HG03565 (cell line): Measurements from ENCODE around the gene FRRS1L.
"Not testable (repeated sequence)": the region's sequence is repeated elsewhere in the genome, so short reads cannot be mapped to it uniquely, and the experiment has no call there.

Experiments used
- ATAC-seq: cut with Tn5 transposase; IDR thresholded peaks from one replicate; pipeline ENCODE4 v1.9.1; 2021; ENCODE audit warnings: mild to moderate bottlenecking, moderate library complexity; ENCODE audit not compliant: unreplicated experiment

FRRS1L gene

DNA sequence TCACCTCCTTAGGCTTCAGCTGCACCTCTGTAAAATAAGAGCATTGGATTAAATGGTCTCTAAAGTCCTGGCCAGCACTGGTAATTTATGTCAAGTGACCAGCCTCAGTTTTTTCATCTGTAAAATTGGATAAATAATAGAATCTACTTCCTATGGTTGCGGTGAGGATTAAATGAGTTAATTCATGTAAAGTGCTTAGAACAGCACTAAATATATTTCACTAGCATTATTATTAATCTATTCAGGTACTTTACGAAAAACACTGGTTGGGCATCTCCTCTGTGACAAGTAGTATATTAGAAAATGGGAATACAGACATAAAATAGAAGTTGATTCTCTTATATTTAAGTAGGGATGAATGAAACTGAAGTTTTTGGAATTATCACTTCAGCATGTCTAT, 33.5 kb downstream of the FRRS1L start:
- ATAC-seq, result no peak

GRCh38 chr9:109132567-109133021, 34.5 kb downstream of the FRRS1L start:
- ATAC-seq, result no peak

GRCh38 chr9:109129470-109130197, 37.4 kb downstream of the FRRS1L start:
- no peak for ATAC-seq

DNA sequence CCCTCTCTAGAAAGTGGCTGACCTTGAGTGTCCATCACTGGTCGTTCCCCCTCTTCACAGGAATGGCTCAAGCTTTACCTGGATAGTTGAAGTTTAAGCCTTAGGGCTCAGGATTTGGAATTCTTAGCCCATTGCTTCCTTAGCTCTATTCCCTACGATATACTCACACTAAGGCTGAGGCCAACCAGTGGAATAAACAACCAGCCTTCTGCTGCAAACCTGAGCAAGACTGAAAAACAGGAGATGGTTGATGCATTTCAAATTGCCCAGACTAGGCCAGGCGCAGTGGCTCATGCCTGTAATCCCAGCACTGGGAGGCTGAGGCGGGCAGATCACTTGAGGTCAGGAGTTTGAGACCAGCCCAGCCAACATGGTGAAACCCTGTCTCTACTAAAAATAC, 40.4 kb downstream of the FRRS1L start:
- not testable (repeated sequence) for ATAC-seq

DNA sequence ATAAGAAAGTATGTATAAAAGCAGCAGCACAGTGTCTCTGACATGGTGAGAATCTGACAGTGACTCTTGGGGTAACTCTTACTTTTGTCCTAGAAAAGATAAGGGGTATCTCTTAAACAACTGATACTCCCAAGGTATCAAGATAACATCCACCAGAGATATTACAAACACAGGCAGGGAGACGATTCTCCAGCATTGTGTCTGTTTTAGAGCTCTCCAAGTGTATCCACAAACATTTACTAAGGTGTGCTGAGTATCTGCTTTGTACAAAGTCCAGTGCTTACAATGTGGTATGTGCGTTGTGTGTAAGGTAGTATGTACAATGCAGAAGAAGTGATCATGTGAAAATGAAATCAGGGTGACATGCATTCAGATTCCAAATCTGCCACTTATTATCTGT, 42.9 kb downstream of the FRRS1L start:
- ATAC-seq, result no peak

DNA sequence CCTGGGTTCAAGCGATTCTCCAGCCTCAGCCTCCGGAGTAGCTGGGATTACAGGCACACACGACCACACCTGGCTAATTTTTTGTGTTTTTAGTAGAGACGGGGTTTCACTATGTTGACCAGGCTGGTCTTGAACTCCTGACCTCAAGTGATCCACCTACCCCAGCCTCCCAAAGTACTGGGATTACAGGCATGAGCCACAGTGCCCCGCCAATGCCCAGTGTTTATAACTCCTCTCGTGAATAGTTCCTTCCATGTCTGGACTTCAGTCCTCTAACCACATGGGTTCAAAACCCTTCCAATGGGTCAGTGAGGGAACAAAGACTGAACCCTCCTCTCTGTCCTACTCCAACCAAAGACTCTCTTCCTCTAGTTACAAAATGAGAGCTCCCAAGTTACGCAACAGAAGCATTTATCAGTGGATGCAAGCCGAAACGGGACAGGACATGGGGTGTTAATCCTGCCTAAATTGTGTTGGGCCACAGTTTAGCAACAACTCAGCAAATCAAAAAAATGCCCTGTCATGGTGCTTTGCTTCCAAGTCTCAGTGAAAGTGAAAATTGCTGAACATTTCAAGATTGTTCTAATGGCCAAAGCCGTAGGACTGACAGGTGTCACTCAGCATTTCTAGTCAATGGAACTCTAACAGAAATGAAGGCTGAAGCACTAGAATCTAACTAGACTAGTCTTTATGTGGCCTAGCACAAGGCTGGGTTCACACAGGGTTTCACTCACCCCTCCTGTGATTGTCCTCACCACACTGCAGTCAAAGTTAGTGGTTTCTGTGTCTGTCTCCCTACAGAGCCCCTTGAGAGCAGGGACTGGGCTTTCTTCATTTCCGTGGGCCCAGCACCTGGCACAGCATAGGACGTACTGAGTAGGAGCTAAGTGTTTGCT, 44.1 kb downstream of the FRRS1L start:
- ATAC-seq, result no peak

DNA sequence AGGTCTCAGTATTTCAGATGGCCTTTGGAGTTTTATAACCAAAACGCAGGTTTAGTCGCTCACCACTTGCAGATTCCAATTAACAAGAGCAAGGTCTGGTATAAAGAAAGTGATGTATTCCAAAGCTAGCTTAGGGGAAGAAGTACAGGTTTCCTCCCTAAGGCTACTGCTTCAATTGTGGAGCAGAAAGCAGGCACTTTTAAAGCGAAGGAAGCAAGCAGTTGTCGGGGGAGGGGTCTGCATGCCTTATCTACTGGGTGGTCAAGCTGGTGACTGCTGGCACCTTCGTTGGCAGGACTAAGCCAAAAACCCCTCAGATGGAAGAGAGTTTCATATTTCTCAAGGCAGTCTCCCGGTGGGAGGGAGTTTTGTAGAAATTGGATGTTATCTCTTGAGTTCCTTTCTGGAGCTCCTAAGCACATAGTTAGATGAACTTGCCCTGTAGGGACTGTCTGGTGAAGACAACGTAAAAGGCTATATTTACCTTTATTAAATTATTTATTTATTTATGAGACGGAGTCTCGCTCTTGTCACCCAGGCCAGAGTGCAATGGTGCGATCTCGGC, 45.7 kb downstream of the FRRS1L start:
- no peak for ATAC-seq

- no peak for ATAC-seq
Observed at GRCh38 chr9:109120204-109120789, 46.8 kb downstream of the FRRS1L start.

GRCh38 chr9:109119439-109120203, 47.4 kb downstream of the FRRS1L start, which contains the start of gene TMEM245:
Gene TMEM245, minus strand, starts transcription at chr9:109119947. Its CDS starts 34 bp downstream, at chr9:109119913.
- ATAC-seq, result peak; percentile 84

DNA sequence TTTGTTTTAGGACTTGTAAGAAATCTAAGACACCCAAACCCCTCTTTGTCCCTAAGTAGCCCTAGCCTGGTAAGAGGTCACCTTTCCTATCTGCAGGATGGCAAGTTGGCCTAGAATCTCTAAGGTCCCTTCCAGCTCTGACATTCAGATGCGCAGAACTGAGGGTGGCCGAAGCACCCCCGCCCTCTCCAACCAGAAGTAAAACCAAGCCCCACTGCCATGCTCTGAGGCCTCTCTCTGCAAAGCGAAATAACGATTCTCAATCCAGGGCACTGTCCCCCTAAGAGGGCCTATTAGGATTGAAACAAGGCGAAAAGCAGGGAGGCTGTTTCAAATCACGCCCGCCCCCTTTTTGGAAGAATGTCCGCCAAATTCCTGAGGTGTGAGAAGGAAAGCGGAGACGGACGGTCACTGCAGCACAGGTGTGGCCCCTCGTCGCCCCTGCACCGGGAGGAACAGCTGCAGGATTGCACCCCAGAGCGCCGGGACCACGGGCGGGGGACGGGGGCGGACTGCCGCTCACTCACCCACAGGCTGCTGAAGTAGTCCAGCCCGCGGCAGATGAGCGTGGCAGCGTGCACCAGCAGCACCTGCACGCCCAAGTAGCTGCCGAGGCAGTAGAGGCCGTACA, 48.1 kb downstream of the FRRS1L start:
- ATAC-seq, result no peak

DNA sequence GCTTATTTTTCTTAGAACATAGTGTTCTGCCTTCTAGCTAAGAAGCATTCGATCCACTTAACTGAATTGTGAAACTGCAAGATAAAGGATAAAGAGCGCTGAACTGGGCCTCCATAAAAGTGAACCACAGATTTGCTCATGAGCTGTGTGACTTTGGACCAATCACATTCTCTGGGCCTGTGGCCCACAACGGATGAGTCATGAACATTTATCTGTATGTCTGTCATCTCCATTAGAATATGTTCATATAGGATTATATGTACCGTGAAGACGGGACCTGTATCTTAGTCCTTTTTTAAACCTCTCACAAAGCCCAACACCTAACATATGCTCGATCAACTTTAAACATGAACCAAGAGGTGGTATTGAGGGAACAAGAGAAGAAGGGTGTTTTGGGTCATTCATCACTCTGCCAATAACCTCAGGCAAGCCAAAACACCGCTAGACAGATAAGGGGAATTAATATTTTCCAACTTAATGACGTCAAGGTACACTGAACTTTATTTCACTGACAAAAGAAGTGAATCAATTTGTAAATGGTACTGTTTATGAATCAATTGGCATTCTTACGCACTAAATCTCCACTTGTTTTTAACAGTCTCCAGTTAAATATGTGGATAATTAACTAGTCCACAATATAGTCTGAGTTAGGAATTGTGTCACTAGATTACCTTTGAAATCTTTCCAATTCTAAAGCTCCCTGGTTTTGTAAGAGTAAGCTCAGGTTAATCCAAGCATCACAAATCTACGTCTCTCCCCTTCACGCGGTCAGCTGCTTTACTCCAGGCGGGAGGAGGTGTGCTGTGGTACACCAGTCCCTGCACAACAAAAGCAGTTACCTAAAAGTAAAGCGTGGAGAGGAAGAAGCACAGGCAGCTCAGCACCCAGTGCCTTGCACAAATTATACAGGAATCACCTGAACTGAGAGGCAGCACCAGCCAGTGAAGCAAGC, 48.9 kb downstream of the FRRS1L start:
- no peak for ATAC-seq

DNA sequence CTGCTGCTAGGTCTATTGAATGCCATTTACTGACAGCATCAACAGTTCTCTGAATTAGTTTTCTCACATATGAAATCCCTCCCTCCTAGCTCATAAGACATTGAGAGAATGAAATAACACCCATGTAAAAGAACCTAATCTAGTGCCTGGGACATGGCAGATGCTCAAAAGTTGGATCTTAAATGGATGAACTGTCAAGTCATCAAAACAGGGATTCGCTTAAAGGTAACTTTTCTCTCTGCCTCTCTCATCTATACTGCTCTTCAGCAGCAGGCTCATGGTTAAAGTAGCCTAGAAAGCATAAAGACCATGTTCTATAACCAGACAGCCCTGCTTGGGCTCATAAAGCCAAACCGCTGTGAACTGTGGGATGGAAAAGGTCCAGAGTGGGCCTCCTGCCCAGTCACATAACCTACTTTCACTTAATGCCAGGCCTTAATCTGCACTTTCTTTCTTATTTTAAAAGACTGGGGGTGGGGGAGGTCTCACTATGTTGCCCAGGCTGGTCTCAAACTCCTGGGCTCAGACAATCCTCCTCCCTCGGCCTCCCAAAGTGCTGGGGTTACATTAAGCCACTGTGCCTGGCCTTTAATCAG, 51.0 kb downstream of the FRRS1L start:
- ATAC-seq, result no peak

- no peak for ATAC-seq
Observed at GRCh38 chr9:109114670-109115069, 52.4 kb downstream of the FRRS1L start.

GRCh38 chr9:109113892-109114609, 53.0 kb downstream of the FRRS1L start:
- ATAC-seq, result no peak

- ATAC-seq, result no peak
Observed at GRCh38 chr9:109113254-109113653, 53.8 kb downstream of the FRRS1L start.

DNA sequence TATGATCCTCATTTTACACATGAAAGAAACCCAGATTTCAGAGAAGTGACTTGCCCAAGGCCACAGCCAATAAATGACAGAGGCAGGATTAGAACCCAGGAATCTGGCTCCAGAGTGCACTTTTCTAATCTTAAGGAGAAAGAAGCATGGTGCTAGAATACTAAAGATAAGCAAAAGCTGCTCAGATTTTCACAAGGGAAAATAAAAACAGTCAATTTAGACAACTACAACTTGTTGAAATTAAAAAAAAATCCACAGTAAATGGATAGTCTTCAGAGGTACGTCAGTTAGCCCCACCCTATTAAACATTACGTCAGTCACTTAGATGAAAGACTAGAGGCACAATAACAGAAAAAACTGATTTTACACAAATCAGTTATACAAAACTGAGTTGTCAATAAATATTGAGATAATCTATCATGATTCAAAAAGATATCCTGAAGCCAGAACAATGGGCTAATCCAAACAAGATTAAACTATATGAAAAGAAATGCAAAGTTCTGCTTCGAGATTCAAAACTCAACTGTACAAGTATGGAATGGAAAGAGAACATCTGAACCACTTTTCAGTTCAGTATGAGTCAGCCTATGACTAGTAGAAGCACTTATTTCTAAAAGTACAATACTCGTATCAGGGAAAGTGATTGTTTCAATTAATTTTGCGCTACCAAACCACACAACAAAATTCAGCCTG, 56.6 kb downstream of the FRRS1L start:
- peak; percentile 81 for ATAC-seq

DNA sequence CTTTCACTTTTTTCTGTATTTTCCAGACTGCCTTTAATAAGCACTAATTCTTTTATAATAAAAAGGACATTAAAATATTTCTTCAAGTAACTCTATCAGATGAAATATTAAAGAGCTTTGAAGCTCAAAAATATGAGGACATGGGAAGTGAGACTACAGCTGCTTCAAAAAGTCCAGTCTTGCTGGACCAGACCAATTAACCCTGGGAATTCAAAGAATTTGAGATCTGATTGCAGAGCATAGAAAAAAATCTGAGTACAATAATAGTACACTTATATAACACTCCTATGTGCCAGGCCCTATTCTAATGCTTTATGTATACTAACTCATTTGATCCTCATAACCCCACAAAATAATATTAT, 57.1 kb downstream of the FRRS1L start:
- no peak for ATAC-seq
